ENCODE data around the gene TRIM39.

DNA sequence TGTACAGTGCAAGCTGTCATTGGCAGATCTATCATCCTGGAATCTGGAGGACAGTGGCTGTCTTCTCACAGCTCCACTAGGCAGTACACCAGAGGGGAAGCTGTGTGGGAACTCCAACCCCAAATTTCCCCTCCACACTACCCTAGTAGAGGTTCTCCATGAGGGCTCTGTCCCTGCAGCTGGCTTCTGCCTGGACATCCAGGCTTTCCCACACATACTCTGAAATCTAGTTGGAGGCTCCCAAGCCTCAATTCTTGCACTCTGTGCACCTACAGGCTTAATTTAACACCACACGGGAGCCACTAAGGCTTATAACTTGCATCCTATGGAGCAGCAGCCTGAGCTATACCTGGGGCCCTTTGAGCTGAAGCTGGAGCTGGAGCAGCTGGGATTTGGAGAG, 43.0 kb upstream of the TRIM39 start:
- TF ChIP-seq, protein P1, sequence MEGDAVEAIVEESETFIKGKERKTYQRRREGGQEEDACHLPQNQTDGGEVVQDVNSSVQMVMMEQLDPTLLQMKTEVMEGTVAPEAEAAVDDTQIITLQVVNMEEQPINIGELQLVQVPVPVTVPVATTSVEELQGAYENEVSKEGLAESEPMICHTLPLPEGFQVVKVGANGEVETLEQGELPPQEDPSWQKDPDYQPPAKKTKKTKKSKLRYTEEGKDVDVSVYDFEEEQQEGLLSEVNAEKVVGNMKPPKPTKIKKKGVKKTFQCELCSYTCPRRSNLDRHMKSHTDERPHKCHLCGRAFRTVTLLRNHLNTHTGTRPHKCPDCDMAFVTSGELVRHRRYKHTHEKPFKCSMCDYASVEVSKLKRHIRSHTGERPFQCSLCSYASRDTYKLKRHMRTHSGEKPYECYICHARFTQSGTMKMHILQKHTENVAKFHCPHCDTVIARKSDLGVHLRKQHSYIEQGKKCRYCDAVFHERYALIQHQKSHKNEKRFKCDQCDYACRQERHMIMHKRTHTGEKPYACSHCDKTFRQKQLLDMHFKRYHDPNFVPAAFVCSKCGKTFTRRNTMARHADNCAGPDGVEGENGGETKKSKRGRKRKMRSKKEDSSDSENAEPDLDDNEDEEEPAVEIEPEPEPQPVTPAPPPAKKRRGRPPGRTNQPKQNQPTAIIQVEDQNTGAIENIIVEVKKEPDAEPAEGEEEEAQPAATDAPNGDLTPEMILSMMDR (IDR thresholded peaks at IDR 0.05; ENCODE audit: low read depth, low read length, poor library complexity, severe bottlenecking), result no peak
- TF ChIP-seq EZH2phosphoT487 (IDR thresholded peaks at IDR 0.05; ENCODE audit: borderline replicate concordance, low read length), result no peak
